K562 (cell line): ENCODE measurements around the gene STYX. TPM values are rescaled to one million over a fixed set of nuclear protein-coding genes. Genes with fewer than 3 reads are reported as not detected.

Experiments used
- CREM ChIP-seq: IDR thresholded peaks from 2 replicates; pipeline ENCODE4 v1.6.1; 2014; ENCODE audit warnings: antibody characterized with exemption, low read depth
- DACH1 ChIP-seq: fragments of 450-650 bp; IDR thresholded peaks from 2 replicates; pipeline ENCODE4 v1.6.1; 2018; ENCODE audit not compliant: partially characterized antibody
- EGR1 ChIP-seq: fragments of 450-650 bp; conservative IDR thresholded peaks from 2 replicates; pipeline ENCODE4 v1.6.1; 2017; ENCODE audit warnings: mild to moderate bottlenecking
- FOS ChIP-seq: IDR thresholded peaks from 3 replicates; pipeline ENCODE4 v1.6.1; 2011; ENCODE audit not compliant: insufficient read length; ENCODE audit errors: extremely low read depth
- FOXM1 ChIP-seq, 2 experiments: fragments of 450-650 bp in 1 of 2; sonication (generic) in 1 of 2; formaldehyde crosslinking in 1 of 2; IDR thresholded peaks; 2 replicates each; pipeline versions ENCODE4 v1.6.1 to v1.9.0; 2017 to 2022; ENCODE audit warnings: low read depth in 2 of 2, mild to moderate bottlenecking in 2 of 2, missing genetic modification reagents in 1 of 2, moderate library complexity in 1 of 2
- HNRNPK ChIP-seq: fragments of 200-400 bp; formaldehyde crosslinking; IDR thresholded peaks from one replicate; pipeline ENCODE4 v1.6.1; 2018; ENCODE audit warnings: mild to moderate bottlenecking, low read depth, low read length; ENCODE audit not compliant: poor library complexity, severe bottlenecking
- MAZ ChIP-seq, 2 experiments: fragments of 450-650 bp in 1 of 2; sonication (generic) in 1 of 2; formaldehyde crosslinking; IDR thresholded peaks in 1 of 2; conservative IDR thresholded peaks in 1 of 2; 2 replicates each; pipeline versions ENCODE4 v1.4.0 to v1.5.0; 2020; ENCODE audit warnings: mild to moderate bottlenecking in 1 of 2, missing genetic modification reagents in 1 of 2
- PHF20 ChIP-seq: fragments of 450-650 bp; IDR thresholded peaks from 2 replicates; pipeline ENCODE4 v1.6.1; 2018; ENCODE audit not compliant: partially characterized antibody
- POLR2AphosphoS5 ChIP-seq: IDR thresholded peaks from 2 replicates; pipeline ENCODE4 v1.6.1; 2011; ENCODE audit warnings: mild to moderate bottlenecking, low read depth, low read length, moderate library complexity; ENCODE audit not compliant: control insufficient read depth, insufficient read depth
- POLR2B ChIP-seq: fragments of 450-650 bp; IDR thresholded peaks from 2 replicates; pipeline ENCODE4 v1.6.1; 2018; ENCODE audit warnings: low read depth; ENCODE audit not compliant: partially characterized antibody
- TAF1 ChIP-seq: IDR thresholded peaks from 2 replicates; pipeline ENCODE4 v1.6.1; 2011; ENCODE audit warnings: mild to moderate bottlenecking, low read length, moderate library complexity; ENCODE audit not compliant: insufficient read depth, control insufficient read depth, severe bottlenecking; ENCODE audit errors: extremely low read depth
- TBP ChIP-seq: optimal IDR thresholded peaks from 2 replicates; pipeline ENCODE3; 2011; ENCODE audit warnings: low read depth, low read length, improper control_type of control experiment
- XRCC4 ChIP-seq: IDR thresholded peaks from one replicate; pipeline ENCODE4 v1.6.1; 2011; ENCODE audit not compliant: insufficient read depth, insufficient read length; ENCODE audit errors: extremely low read depth
- ZEB2 ChIP-seq: fragments of 450-650 bp; IDR thresholded peaks from 2 replicates; pipeline ENCODE4 v1.6.1; 2016
- ZSCAN29 ChIP-seq: fragments of 450-650 bp; IDR thresholded peaks from 2 replicates; pipeline ENCODE4 v1.6.1; 2017
- polyA plus RNA-seq, 8 experiments: library from polyadenylated mRNA; depleted of rRNA in 4 of 8; stranded (reverse) in 5 of 8; unstranded in 3 of 8; fragments of >200 nt; fragmentation: Nextera tagmentation in 2 of 8; fragmentation: Illumina TruSeq in 1 of 8; extraction: Ambion mirVana in 2 of 8; extraction: Trizol in 1 of 8; gene quantifications; 2 replicates each; pipeline versions ENCODE4 v1.2.1 to v1.2.3, GENCODE V29; 2011 to 2014; ENCODE audit warnings: inconsistent platforms in 1 of 8, missing spikeins in 1 of 8
- total RNA-seq, 7 experiments: library from RNA; depleted of rRNA in 6 of 7; stranded (reverse); fragments of >200 nt in 6 of 7; fragmentation: Illumina TruSeq in 2 of 7; extraction: Trizol in 2 of 7; gene quantifications; 2 replicates each; pipeline versions ENCODE4 v1.2.1 to v1.2.3, GENCODE V29; 2011 to 2021; ENCODE audit warnings: low replicate concordance in 1 of 7
- TF ChIP-seq, protein P1 (sequence below), 2 experiments: IDR thresholded peaks; 2 replicates each; pipeline ENCODE4 v1.6.1; 2011; ENCODE audit warnings: borderline replicate concordance in 1 of 2, control low read depth in 1 of 2, low read depth in 1 of 2, low read length in 1 of 2, mild to moderate bottlenecking in 1 of 2, mixed read lengths in 1 of 2, moderate library complexity in 1 of 2; ENCODE audit not compliant: insufficient read depth in 1 of 2, insufficient read length in 1 of 2, poor library complexity in 1 of 2, severe bottlenecking in 1 of 2; ENCODE audit errors: extremely low read depth in 1 of 2
- TF ChIP-seq, protein P2 (sequence below), 3 experiments: fragments of 200-800 bp in 1 of 3; fragments of 250-450 bp in 1 of 3; fragments of 450-650 bp in 1 of 3; sonication (Bioruptor Pico) in 1 of 3; sonication (Bioruptor generic) in 1 of 3; formaldehyde crosslinking in 1 of 3; IDR thresholded peaks; 2 replicates each; pipeline versions ENCODE4 v1.6.1 to v1.8.0; 2016 to 2022; ENCODE audit warnings: mild to moderate bottlenecking in 2 of 3, missing genetic modification characterization in 2 of 3, missing compliant biosample characterization in 1 of 3, moderate library complexity in 1 of 3

STYX gene
- total and polyA plus RNA-seq, 9 of the 15 experiments (the other 6 are each of a cell fraction or from before 2014, with no cell fraction given): 5.0 to 15.4 (median 10.6) TPM

DNA sequence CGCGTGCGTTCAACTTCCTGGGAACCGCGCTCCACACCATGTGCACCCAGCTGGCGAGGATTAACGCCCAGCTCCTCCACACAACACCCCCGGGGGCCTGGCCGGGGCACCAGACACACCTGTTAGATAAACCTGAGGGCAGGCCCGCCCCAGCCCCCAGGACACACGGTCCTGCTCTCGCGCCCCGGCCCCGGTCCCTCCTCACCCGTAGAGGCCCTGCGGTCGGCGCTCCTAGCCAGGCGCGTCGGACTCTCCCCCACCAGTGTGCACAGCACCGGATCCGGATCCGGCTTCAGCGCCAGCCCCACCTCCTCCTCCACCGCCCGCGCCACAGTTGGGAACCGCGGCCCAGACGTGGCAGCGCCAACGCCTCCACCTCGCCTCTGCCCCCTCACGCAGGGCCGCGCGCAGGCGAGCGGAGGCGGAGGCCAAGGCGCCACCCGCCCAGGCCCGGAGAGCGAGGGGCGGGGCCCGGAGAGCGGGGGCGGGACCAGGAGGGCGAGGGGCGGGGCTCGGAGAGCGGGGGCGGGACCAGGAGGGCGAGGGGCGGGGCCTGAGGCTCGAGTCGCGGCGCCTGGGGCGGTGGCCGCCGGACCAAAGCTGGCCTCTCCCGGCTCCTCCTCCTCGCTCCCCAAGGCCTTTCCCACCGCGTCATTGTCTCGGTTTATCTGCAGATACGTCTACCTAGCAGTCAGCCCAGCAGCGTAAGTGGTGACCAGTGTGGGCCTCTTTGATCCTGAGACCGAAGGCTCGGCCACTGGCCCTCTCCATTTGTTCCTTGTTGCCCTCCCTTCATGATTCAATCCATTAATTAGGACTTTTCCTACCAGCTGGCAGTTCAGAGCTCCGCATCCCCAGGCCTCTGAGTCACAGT is 61.5 kb downstream of the STYX start, which contains the start of gene GNPNAT1 (continued):
- TF ChIP-seq, protein P1, sequence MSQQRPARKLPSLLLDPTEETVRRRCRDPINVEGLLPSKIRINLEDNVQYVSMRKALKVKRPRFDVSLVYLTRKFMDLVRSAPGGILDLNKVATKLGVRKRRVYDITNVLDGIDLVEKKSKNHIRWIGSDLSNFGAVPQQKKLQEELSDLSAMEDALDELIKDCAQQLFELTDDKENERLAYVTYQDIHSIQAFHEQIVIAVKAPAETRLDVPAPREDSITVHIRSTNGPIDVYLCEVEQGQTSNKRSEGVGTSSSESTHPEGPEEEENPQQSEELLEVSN (IDR thresholded peaks at IDR 0.05; ENCODE audit: borderline replicate concordance in 1 of 2, extremely low read depth in 1 of 2, insufficient read depth in 1 of 2, insufficient read length in 1 of 2, low read depth in 1 of 2, low read length in 1 of 2, poor library complexity in 1 of 2, severe bottlenecking in 1 of 2): peak in 1 of 2 experiments; percentile 75
- no peak for TF ChIP-seq FOXM1 (IDR thresholded peaks at IDR 0.05; ENCODE audit: low read depth)
- 0 out of 2 replicates have a peak, but pooled peaks have one; percentile 61 for TF ChIP-seq FOXM1 (CRISPR knock-in tag; IDR thresholded peaks at IDR 0.05; ENCODE audit: low read depth)
- peak; percentile 88 for TF ChIP-seq ZSCAN29
- peak; percentile 34 for TF ChIP-seq TBP
- no peak for TF ChIP-seq HNRNPK
- TF ChIP-seq PHF20: peak; percentile 13
- TF ChIP-seq, protein P2, sequence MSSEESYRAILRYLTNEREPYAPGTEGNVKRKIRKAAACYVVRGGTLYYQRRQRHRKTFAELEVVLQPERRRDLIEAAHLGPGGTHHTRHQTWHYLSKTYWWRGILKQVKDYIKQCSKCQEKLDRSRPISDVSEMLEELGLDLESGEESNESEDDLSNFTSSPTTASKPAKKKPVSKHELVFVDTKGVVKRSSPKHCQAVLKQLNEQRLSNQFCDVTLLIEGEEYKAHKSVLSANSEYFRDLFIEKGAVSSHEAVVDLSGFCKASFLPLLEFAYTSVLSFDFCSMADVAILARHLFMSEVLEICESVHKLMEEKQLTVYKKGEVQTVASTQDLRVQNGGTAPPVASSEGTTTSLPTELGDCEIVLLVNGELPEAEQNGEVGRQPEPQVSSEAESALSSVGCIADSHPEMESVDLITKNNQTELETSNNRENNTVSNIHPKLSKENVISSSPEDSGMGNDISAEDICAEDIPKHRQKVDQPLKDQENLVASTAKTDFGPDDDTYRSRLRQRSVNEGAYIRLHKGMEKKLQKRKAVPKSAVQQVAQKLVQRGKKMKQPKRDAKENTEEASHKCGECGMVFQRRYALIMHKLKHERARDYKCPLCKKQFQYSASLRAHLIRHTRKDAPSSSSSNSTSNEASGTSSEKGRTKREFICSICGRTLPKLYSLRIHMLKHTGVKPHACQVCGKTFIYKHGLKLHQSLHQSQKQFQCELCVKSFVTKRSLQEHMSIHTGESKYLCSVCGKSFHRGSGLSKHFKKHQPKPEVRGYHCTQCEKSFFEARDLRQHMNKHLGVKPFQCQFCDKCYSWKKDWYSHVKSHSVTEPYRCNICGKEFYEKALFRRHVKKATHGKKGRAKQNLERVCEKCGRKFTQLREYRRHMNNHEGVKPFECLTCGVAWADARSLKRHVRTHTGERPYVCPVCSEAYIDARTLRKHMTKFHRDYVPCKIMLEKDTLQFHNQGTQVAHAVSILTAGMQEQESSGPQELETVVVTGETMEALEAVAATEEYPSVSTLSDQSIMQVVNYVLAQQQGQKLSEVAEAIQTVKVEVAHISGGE (CRISPR knock-in tag; IDR thresholded peaks at IDR 0.05): peak; percentile 31 to 75 (median 57); a peak in 3 of 6 replicates
- peak; percentile 77 for TF ChIP-seq CREM
- no peak for TF ChIP-seq XRCC4
- peak; percentile 48 for TF ChIP-seq POLR2B
- peak; percentile 67 to 79 for TF ChIP-seq MAZ (CRISPR knock-in tag; conservative IDR thresholded peaks at IDR 0.05 in 1 of 2, IDR thresholded peaks at IDR 0.05 in 1 of 2)
- TF ChIP-seq FOS: no peak
- TF ChIP-seq ZEB2: 0 out of 2 replicates have a peak, but pooled peaks have one; percentile 15
- TF ChIP-seq DACH1: peak; percentile 14
- peak; percentile 49 for TF ChIP-seq TAF1
- peak; percentile 98 for TF ChIP-seq EGR1
- 0 out of 2 replicates have a peak, but pooled peaks have one; percentile 43 for TF ChIP-seq POLR2AphosphoS5
- TF ChIP-seq, all 486 proteins: peak for 73
